CD4-positive, alpha-beta T cell treated with Interleukin-15 for 1 hour (primary cell): ENCODE measurements around the gene SHH.

Source experiments
- DNase-seq: peaks from one replicate; pipeline ENCODE4 v3.0.0-alpha.2; 2020

SHH gene

GRCh38 chr7:155790666-155791065, 21.6 kb downstream of the SHH start:
- DNase-seq: no peak

GRCh38 chr7:155789001-155789725, 23.1 kb downstream of the SHH start:
- no peak for DNase-seq

GRCh38 chr7:155788616-155789000, 23.7 kb downstream of the SHH start:
- no peak for DNase-seq

GRCh38 chr7:155787171-155787851, 25.0 kb downstream of the SHH start:
- DNase-seq: no peak

- no peak for DNase-seq
These were observed 25.8 kb downstream of the SHH start for GRCh38 chr7:155786491-155786890.

GRCh38 chr7:155785536-155785935, 26.7 kb downstream of the SHH start:
- DNase-seq: no peak

DNA sequence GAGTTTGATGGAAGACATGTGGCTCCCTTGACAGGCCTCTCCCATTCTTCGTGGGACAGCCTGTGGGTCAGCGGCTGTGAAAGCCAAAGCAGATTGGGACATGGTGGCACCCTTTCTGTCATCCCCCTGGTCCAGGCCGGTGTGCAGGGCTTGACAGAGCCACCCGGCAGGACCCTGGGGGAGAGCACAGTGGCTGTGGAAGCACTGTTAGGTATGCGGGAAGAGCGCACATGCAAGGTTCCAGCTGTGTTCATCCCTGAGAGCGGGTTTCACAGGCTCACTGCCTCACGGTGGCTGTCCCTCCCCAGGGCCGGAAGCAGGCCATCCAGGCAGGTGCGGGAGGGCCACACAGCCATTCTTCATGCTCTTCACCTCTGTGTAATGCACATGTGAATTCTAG, 29.8 kb downstream of the SHH start:
- no peak for DNase-seq

GRCh38 chr7:155781433-155781832, 30.8 kb downstream of the SHH start:
- DNase-seq: no peak

GRCh38 chr7:155780884-155781283, 31.4 kb downstream of the SHH start:
- DNase-seq: no peak

DNA sequence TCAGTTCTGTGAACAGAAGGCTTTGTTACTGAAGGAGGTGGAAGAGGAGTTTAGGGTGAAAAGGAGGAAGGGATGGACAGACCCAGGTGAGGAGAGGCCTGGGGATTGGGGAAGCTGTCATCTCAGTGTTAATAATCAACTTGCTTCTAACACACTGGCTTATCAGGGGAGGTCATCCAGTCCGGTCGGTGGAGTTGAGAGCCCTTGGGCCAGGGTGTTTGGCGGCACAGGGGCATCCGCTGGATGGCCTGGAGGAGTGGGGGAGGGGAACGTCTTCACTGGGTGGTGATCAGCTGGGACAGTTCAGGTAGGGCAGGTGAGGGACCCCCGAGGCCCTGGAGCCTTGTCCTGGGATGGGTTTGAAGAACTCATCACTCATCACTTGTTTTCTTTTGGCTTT, 33.9 kb downstream of the SHH start:
- DNase-seq: no peak

- no peak for DNase-seq
These were observed 35.7 kb downstream of the SHH start for GRCh38 chr7:155776606-155777005.

DNA sequence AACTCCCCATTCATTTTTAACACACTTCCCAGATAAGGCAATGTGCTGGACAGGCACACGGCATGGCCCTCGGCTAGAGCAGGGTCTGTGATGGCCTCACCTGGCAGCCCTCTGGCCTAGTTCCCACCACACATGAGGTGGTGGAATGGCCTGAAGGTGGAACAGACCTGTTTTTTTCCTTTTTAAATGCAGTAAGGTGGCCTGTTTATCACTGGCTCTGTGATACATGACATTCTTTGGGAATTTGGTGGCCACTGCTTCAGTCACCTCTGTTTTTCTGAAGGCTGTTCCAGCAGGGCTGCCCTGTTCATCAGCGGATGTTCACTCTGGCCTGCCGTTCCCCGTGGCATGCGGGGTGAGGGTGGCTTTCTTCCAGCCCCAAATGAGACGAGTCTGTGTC, 36.6 kb downstream of the SHH start:
- no peak for DNase-seq

DNA sequence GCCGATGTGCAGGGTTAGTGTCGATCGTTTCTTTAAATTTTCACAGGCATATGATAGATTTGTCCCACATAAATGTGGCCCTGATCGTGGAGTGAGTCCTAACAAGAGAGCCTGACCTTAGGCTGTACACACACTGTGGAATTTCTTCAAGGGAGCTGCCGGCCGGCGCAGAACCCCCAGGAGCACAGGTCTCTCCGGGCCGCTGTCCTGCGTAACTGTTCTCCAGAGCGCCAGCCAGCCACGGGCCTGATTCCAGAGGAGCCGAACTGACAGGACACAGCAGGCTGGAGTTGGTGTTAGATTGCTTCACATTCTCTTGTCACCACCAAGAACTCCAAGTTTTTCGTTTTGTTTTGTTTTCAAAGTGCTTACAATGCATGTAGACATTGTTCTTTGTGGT, 37.3 kb downstream of the SHH start:
- no peak for DNase-seq

DNA sequence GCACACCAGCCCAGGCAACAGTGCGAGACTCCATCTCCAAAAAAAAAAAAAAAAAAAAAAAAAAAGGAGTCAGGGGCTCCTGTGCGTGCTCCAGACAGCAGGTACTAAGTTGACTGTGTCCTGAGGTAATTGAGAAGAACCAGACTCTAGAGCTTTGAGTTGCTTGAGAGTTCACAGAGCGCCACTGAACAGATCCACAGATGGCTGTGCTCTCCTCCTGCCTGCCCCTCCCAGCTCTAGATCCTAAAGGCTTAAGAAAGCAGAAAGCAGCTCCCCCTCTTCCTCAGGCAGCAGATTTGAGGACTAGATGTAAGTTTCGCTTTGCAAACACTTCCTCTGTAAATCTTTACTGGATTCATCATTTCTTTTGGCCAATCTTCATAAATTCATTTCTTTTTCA, 38.7 kb downstream of the SHH start:
- DNase-seq: no peak

DNA sequence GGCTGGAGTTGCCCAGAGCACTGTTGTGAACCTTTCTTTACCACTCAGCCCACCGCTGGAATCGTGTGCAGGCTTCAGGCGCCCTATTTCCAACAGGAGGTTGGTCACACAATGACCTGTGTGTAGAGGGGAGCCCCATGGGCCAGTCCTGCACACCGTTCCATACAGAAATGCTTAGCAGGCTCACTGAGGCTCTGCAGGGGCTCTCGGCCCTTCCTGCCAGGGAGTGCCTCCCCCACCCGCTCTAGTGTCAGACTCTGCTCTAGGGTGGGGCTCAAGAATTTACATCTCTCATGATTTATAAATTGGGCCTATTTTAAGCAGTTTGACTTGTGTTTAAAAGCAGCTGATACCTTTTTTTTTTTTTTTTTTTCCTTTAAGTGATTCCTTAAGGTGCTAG, 42.0 kb downstream of the SHH start:
- no peak for DNase-seq

DNA sequence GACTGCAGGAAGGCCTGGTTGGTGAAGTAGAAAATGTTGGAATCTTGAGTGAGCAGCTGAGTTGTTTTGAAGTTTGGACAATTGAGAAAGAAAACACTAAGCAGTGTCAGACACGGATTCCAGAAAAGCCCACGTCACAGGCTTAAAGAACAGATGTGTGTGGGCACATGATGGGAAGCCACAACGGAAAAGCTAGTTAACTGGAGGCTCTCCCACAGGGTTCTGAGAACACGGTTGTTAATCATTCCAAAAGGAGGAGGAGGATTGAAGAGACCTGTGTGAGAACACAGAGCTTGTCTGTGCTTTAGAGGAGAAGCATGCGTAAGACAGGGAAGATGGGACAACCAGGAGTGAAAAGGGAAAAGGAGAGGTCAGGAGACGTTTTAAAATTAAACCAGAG, 42.6 kb downstream of the SHH start:
- DNase-seq: no peak

DNA sequence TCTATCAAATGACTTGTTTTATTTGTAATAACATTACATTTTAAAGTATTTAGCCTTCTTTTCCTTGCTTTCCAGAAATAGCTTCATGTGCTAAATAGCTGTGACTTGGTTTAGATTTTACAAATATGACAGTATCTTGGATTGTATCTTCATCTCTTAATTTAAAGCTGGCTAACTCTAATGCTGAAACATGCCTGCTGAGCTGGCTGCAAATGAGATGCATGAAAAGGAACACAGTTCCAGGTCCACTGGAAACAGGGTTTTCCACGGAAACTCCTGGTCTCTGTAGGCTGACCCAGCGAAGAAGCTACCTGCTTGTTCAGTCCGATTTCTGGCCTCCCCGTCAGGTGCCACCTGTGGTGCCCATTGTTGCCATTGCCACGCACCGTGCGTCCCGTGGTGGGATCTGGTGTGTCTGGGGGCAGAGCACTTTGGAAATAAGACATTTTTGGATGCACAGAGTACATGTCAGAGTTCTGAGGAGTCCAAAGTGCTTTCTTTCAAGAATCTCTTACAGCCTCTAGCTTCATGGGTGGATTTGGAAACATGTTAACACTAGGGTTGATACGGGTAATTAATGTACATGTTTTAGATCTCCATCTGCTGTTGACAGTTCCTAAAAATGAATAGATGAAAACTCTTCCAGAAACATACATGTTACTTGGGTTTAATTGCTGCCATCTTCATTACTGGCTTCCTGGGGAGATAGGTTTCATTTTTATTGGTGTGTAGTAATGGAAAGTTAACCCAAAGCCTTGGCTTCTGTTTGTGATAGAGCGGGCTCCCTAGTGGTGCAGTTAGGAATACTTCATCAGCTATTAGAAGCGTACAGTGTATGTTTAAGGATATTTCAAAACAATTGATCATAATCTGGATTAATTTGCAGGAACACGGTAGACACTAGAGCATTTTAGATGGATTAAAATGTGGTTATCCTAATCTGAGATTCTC, 45.0 kb downstream of the SHH start:
- no peak for DNase-seq

DNA sequence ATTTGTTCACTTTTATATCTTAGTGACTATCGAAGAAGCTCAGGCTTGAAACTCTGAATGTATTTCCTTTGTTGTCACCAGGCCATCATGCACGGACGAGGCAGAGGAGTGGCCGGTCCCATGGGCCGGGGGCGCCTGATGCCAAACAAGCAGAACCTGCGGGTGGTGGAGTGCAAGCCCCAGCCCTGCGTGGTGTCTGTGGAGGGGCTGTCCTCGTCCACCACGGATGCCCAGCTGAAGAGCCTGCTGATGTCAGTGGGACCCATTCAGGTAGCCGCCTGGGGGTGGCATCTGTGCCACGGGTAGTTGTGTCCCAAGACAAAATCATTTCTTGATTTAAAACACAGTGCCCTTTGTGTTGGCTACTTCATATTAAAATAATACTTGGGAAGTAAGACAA, 45.9 kb downstream of the SHH start:
- no peak for DNase-seq

GRCh38 chr7:155765458-155765857, 46.8 kb downstream of the SHH start:
- DNase-seq: no peak

DNA sequence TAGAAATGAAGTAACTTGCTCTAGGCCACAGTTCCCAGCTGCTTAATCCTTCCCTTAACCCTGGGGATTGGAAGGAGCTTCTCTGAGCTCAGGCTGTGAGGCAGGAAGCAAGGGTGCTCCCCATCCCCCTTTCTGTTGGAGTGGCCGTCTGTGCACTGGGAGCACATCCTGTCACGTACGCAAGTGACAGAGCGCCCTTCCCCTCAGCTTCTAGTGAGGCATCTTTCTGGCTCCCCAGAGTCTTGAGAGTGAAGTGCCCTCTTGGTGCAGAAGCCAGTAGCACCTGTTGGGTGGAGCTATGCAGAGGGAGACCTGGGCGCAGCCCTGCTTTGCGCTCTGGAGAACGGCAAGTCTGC, 47.8 kb downstream of the SHH start:
- DNase-seq: no peak

GRCh38 chr7:155763691-155764437, 48.4 kb downstream of the SHH start:
- peak; percentile 47 for DNase-seq

DNA sequence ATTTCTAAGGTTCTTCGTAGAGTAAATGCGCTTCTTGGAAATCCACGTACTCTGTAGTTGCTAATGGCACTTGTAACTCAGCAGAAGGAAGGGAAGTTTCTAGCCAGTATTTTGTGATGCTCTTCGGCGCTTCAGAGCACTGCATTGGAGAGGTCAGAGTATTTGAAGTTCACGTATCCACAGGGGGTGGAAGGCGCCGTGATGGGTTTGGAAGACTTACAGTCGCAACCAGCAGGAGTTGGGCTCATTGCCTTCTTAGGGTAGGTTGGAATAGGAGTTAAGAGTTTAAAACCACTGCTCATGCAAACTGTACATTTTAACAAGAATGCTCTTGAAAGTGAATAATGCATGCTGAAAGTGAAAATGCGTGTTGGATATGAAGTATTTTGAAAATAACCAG, 49.1 kb downstream of the SHH start:
- DNase-seq: no peak

- DNase-seq: no peak
These were observed 49.6 kb downstream of the SHH start for GRCh38 chr7:155762655-155763054.
